ENCODE results near the gene CCL13.

CCL13 gene

DNA sequence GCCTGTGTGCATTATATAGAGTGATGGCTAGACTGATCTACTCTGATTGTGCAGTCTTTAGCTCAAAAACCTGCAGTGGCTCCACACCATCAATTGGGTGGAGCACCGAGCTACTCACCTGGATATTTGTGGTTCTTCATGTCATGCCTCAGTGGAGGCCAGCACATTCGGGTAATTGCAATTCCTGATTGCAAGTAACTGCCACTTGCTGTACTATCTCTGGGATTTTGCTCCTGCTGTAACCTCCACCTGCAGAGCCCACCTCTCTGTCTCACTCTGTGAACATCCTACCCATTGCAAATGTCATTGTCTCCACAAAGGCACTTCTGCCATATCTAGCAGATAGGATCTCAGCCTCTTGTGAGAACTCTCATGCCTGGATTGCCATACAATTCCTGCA lies 8.5 kb downstream of the CCL13 start:
- DNase-seq, result no peak

DNA sequence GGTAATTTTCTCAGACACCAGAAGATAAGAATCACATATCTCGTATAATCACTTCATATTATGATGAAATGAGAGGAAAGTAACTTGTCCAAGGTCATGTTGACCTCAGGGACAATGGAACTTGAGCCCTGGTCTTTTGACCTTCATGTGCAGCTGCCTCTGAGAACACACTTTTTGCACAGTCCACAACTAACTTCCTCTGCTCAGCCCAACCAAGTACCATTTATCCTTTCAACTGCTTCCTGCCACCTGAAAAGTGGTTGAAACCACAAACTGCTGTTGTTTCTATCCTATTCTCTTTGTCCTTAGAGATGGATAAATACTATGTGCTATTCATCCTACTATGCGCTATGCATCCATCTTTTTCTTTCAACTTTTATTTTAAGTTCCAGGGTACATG lies 9.1 kb downstream of the CCL13 start:
- DNase-seq, result no peak

GRCh38 chr17:34366010-34366409 lies 9.7 kb downstream of the CCL13 start:
- DNase-seq, result no peak

DNA sequence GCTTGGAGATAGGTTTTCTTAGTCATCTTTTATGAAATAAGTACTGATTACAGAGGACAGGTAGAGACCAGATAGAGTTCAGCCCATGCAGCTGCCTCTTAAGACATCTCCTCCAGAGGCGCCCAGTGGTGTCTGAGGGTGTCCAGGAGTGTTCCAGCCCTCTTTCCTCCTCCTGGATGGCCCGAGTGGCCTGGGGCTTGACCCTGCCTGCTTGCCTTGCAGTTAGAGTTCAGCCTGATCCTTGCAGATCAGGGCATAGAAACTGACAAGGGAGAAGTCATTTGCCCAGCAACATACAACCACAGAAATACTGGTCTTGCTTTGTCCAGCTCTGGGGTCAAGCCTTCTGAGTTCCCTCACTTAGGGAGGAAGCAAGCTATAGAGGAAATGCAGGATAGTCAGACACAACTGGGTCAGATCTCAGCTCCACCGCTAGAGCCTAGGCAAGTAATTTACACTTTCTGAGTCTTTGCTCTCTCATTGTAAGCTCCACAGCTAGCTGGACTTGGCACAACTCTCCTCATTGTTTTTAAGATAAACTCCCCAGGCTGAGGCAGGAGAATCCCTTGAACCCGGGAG lies 10.3 kb downstream of the CCL13 start:
- no peak for DNase-seq

- DNase-seq, result no peak
Measured at GRCh38 chr17:34367486-34368195, 11.4 kb downstream of the CCL13 start.

GRCh38 chr17:34368196-34368945 lies 12.1 kb downstream of the CCL13 start:
- no peak for DNase-seq

DNA sequence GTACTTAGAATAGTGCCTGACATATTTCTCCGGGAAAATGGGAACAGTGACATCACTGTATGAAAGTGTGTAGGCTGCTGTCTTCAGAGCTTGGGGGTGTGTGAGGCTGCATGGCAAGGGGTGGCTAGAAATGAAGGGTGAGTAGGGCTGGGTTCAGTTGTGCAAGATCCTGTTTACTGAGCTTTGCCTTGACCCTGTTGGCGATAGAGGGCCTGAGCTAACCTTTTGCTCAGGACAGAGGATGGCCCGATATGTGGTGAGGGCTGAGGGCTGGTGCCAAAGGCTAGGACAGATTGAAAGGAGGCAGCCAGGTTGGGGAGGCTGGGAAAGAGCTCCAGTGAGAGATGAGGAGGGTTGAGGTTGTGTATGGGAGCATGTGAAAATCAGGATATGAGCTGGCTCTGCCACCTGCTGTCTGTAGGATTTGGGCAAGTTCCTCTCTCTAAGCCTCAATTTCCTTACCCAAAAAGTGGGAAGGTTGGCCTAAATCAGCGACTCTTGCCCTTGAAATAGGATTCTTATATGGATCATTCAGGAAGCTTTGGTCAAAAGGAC lies 12.7 kb downstream of the CCL13 start:
- no peak for DNase-seq

GRCh38 chr17:34369571-34369970 lies 13.3 kb downstream of the CCL13 start:
- no peak for DNase-seq

- DNase-seq, result no peak
Measured at GRCh38 chr17:34370376-34370996, 14.2 kb downstream of the CCL13 start.

GRCh38 chr17:34370997-34371395 lies 14.7 kb downstream of the CCL13 start:
- no peak for DNase-seq

- DNase-seq, result no peak
Measured at GRCh38 chr17:34371405-34372100, 15.3 kb downstream of the CCL13 start.

GRCh38 chr17:34374457-34374856 lies 18.2 kb downstream of the CCL13 start:
- DNase-seq, result no peak

GRCh38 chr17:34375426-34375997 lies 19.2 kb downstream of the CCL13 start:
- no peak for DNase-seq

- no peak for DNase-seq
Measured at GRCh38 chr17:34377078-34377823, 21.0 kb downstream of the CCL13 start.

- DNase-seq, result no peak
Measured at GRCh38 chr17:34378664-34379101, 22.4 kb downstream of the CCL13 start.

- DNase-seq, result no peak
Measured at GRCh38 chr17:34379868-34380267, 23.6 kb downstream of the CCL13 start.

GRCh38 chr17:34382621-34383124 lies 26.4 kb downstream of the CCL13 start:
- DNase-seq, result no peak

- DNase-seq, result no peak
Measured at GRCh38 chr17:34383216-34383615, 26.9 kb downstream of the CCL13 start.

GRCh38 chr17:34384271-34384670 lies 28.0 kb downstream of the CCL13 start:
- no peak for DNase-seq

- DNase-seq, result no peak
Measured at GRCh38 chr17:34384822-34385605, 28.7 kb downstream of the CCL13 start.

DNA sequence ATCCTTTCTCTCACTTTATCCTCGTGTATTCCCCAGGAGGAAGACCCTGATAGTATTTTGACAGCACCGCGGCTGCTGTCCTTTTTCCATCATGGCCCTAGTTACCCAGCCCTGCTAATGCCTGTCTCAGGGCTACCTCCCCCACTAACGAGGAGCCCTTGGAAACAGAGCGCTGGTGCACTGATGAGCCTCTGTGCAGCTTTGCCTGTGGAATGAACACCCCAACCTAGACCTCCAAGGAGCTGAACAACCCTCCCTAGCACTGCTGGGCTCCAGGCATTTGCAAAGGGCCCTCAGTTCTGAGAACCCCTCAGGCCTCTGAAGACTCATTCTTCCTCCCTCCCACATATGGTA lies 30.0 kb downstream of the CCL13 start:
- DNase-seq, result no peak
